ENCODE measurements around the gene IDH1.
A peak's percentile ranks its signal among the peaks of the same experiment; 100 is the strongest.
"Not testable (repeated sequence)": the region's sequence is repeated elsewhere in the genome, so short reads cannot be mapped to it uniquely, and the experiment has no call there.

The IDH1 gene

GRCh38 chr2:208256192-208256782 is 1.4 kb upstream of the IDH1 start:
- no peak for DNase-seq

GRCh38 chr2:208255557-208256106 is 761 bp upstream of the IDH1 start:
- no peak for DNase-seq

GRCh38 chr2:208254118-208254870 is 577 bp downstream of the IDH1 start:
- DNase-seq = peak; percentile 71

GRCh38 chr2:208253600-208254117 is 1.2 kb downstream of the IDH1 start:
- DNase-seq = no peak

GRCh38 chr2:208252716-208253492 is 2.0 kb downstream of the IDH1 start:
- no peak for DNase-seq

- no peak for DNase-seq
Measured at GRCh38 chr2:208251098-208251497, 3.8 kb downstream of the IDH1 start.

DNA sequence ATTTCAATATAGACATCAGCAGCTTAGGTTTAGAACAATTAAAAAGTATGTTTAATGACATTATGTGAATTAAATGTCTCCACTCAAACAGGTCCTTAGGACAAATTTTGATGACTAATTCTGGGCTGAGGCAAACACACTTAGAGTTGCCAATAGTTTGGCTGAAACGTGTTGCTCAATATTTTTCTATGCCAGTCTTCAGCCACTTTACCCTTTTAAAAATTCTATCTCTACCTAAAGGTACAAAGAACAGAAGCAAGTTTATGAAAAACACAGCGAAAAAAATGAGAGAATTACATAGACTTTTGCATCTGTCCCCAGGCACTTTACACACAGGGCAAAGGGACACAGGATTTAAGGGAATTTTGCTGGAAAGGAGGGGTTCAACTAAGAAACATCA is 4.5 kb downstream of the IDH1 start:
- DNase-seq = no peak

- no peak for DNase-seq
Measured at GRCh38 chr2:208249296-208249695, 5.6 kb downstream of the IDH1 start.

DNA sequence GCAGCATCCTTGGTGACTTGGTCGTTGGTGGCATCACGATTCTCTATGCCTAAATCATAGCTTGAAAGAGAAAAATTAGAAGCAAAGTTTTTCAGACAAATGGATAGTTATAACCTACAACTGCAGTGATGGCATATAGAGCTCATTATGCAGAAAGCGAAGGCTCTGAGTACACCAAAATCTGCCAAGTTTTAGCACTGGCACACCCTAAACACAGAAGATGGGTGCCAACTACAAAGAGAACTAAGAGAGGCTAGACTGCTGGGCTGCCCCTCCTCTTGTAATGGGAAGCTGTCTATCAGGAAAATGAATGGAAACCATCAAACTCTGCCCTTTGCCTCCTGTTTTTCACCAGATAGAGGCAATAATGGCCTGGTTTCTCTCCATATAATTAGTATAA is 6.3 kb downstream of the IDH1 start:
- no peak for DNase-seq

DNA sequence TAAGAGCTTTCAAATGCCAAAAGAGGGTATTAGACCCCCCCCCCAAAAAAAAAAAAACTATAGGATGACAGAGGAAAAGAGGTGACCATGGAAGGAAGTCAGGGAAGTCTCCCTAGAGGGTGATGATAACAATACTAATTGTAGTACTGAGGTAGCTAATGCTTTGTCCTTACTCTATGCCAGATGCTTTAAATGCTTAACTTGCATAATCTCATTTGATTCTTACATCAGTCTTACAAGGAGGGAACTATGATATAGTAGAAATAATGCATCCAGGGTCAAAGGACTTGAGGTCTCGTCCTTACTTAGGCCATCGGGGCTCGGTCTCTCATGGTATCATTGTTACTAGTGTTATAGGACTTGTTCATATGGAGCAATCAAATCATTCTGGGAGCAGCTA is 9.1 kb downstream of the IDH1 start:
- no peak for DNase-seq

GRCh38 chr2:208244422-208244821 is 10.4 kb downstream of the IDH1 start:
- no peak for DNase-seq

DNA sequence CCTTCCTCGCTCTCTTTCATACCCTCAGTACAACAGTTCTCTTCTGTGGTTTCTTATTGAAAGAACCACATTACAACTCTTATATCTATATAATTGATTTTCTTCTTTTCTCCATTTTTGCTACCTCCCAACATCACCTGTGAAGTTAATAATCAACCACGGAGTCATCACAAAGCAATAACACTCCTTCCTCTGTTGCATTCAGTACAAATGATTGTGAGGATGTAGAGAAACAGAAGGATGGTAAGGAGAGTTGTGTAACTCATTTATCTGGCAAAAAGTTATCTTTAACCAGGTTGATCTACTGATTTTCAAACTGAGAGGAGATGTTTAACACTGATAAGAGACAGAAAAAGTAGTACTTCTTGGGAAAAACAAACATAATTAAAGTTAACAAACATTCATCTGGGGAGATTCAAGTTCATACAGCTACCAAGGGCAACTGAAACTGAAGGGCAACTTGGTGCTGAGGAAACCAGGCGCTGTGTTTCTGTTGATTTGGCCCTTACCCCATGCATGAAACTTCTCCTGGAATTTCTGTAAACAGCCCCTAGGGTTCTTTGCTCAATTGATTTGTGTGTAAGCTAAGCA is 14.2 kb downstream of the IDH1 start:
- DNase-seq = no peak

- DNase-seq = no peak
Measured at GRCh38 chr2:208239770-208240493, 14.9 kb downstream of the IDH1 start.

DNA sequence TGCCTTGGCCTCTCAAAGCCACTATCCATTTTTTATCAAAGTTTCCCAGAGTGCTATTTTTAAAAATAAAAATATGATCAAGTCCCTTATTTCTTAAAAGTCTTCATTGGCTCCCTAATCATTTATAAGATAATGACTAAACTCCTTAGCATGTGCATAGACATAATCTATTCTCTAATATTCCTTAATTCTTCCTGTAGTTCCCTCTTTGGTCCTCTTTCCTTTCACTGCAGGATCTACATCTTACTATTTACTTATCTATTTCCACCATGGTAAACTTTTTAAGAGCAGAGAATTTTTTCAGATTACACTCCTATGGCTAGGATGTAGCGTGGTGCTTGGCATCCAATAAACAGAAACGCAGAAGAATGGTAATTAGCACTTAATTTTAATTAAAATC is 19.0 kb downstream of the IDH1 start:
- DNase-seq = no peak

GRCh38 chr2:208234786-208235185 is 20.1 kb downstream of the IDH1 start:
- DNase-seq = no peak

GRCh38 chr2:208228476-208228875 is 26.4 kb downstream of the IDH1 start:
- DNase-seq = no peak

- DNase-seq = no peak
Measured at GRCh38 chr2:208227581-208228232, 27.2 kb downstream of the IDH1 start.

- DNase-seq = no peak
Measured at GRCh38 chr2:208224802-208225201, 30.1 kb downstream of the IDH1 start.

- DNase-seq = no peak
Measured at GRCh38 chr2:208222351-208222750, 32.5 kb downstream of the IDH1 start.

DNA sequence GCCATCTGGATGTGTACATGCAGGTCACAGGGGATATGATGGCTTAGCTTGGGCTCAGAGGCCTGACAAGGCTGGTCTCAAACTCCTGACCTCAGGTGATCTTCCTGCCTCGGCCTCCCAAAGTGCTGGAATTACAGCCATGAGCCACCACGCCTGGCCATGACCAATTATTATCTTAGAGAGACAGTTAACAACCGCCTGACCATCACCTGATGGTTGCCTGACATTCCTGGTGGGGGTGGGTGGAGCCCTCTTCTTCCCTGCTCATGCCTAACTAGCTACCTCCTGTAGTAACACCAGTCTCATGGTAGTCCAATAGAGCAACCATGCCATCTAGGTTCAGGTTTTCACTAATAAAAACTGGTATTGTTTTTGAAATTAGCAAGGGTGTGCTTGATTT is 33.0 kb downstream of the IDH1 start:
- not testable (repeated sequence) for DNase-seq

- no peak for DNase-seq
Measured at GRCh38 chr2:208210688-208211451, 44.0 kb downstream of the IDH1 start.

Measured in activated effector memory CD4-positive, alpha-beta T cell treated with Interleukin-2 at 50 U/mL for 16 hours (primary cell).